Measurements from ENCODE around the gene FAIM2.
A peak's percentile ranks its signal among the peaks of the same experiment; 100 is the strongest.

FAIM2 gene

DNA sequence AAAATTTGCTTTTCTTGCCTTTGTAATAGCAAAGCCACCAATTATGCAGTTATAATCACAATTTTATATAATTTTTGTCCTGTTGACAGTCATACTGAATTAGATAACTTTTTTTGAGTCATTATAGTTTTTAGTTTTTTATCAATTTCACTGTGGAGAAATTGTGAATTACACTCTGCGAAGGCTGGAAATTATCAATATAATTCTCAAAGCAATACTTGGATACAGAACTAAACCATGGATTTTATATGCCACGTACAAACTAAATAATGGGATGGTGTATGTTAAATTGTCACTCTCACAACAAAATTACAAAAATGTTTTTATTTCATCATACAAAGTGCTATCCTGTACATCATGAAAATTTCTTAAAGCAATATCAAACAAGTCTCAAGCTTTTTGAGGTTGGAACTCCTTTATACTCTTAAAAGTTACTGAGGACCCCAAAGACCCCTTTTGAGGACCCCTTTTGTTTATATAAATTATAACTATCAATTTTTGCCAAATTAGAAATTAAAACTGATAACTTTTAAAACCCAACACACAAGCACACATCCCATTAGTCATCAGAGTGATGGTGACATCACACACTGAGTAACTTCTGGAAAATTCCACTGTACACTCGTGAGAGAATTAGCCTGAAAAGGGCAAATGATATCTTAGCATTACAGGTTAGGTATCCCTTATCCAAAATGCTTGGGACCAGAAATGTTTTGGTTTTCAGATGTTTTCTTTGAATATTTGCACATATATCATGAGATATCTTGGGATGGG, 27.0 kb upstream of the FAIM2 start:
- Histone ChIP-seq H3K36me3 (ENCODE audit: control insufficient read depth in 2 of 2, insufficient read depth in 1 of 2, low read length in 2 of 2) (no peaks in the 10 kb centered on the region), H3K9me3 (ENCODE audit: control insufficient read depth, insufficient read depth, low read depth, low read length) (no peaks in the 10 kb centered on the region), H3K27ac (ENCODE audit: extremely low read depth, low read depth, low read length) (no peak overlapping the region), H3K4me1 (ENCODE audit: control insufficient read depth, insufficient read depth, low read length) (no peaks in the 10 kb centered on the region), H3K4me3 (ENCODE audit: low read depth, low read length) (no peak overlapping the region)
- POLR2A ChIA-PET: no interaction called here
- TF ChIP-seq ZBTB7A (tag by site-specific recombination; IDR thresholded peaks at IDR 0.05; ENCODE audit: low read depth) (no peak), KLF8 (tag by site-specific recombination; IDR thresholded peaks at IDR 0.05) (no peak), ZNF175 (tag by site-specific recombination; IDR thresholded peaks at IDR 0.05) (no peak), ZNF274 (IDR thresholded peaks at IDR 0.05; ENCODE audit: low read length) (no peak), ZNF274 (tag by site-specific recombination; IDR thresholded peaks at IDR 0.05; ENCODE audit: borderline replicate concordance) (no peak), ZNF544 (tag by site-specific recombination; IDR thresholded peaks at IDR 0.05) (no peak), ZNF404 (tag by site-specific recombination; IDR thresholded peaks at IDR 0.05) (no peak), BCL11B (tag by site-specific recombination; IDR thresholded peaks at IDR 0.05; ENCODE audit: low read depth) (no peak), ZNF335 (tag by site-specific recombination; conservative IDR thresholded peaks at IDR 0.05) (peak; percentile 75)
- CTCF ChIA-PET: interaction anchor here (0.5 to 4.8 kb wide), 5 partner anchors 13 to 92 kb away, joined by 4 to 29 read pairs (median 5); no protein-coding TSS in a partner anchor

DNA sequence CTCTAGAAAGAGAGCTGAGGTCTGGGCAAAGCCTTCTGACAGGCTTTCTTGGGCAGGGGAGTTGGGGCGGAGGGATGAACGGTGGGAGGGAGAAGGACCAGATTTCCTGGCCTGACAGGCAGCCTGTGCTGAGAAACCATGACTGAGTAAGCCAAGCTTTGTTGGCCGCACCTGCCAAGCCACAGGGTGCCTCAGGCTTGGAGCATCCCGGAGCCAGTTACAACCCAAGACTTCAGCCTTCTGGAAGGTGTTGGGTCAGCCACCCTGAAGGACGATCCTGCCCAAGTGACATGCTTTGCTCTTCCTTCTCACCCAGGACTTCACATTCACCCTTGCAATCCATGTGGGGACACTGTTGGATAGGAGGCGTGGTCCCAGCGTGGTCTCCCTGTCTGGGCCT, 25.9 kb upstream of the FAIM2 start:
- ChIA-PET CTCF (interaction anchor here (1.2 to 4.8 kb wide), 4 partner anchors 14 to 62 kb away, joined by 3 to 29 read pairs (median 8); no protein-coding TSS in a partner anchor), POLR2A (no interaction called here)
- Histone ChIP-seq H3K9me3 (ENCODE audit: control insufficient read depth, insufficient read depth, low read depth, low read length) (no peaks in the 10 kb centered on the region), H3K4me3 (ENCODE audit: low read depth, low read length) (no peak overlapping the region), H3K4me1 (ENCODE audit: control insufficient read depth, insufficient read depth, low read length) (no peaks in the 10 kb centered on the region), H3K27ac (ENCODE audit: extremely low read depth, low read depth, low read length) (no peak overlapping the region), H3K36me3 (ENCODE audit: control insufficient read depth in 2 of 2, insufficient read depth in 1 of 2, low read length in 2 of 2) (no peaks in the 10 kb centered on the region)
- TF ChIP-seq ZNF544 (tag by site-specific recombination; IDR thresholded peaks at IDR 0.05): no peak
- TF ChIP-seq OSR2 (tag by site-specific recombination; IDR thresholded peaks at IDR 0.05): no peak
- TF ChIP-seq HOXD13 (CRISPR knock-in tag; IDR thresholded peaks at IDR 0.05; ENCODE audit: borderline replicate concordance): no peak
- TF ChIP-seq ZNF175 (tag by site-specific recombination; IDR thresholded peaks at IDR 0.05): no peak
- TF ChIP-seq ZNF37A (tag by site-specific recombination; IDR thresholded peaks at IDR 0.05): no peak
- TF ChIP-seq ZFHX2 (tag by site-specific recombination; conservative IDR thresholded peaks at IDR 0.05): no peak
- TF ChIP-seq, protein P1, sequence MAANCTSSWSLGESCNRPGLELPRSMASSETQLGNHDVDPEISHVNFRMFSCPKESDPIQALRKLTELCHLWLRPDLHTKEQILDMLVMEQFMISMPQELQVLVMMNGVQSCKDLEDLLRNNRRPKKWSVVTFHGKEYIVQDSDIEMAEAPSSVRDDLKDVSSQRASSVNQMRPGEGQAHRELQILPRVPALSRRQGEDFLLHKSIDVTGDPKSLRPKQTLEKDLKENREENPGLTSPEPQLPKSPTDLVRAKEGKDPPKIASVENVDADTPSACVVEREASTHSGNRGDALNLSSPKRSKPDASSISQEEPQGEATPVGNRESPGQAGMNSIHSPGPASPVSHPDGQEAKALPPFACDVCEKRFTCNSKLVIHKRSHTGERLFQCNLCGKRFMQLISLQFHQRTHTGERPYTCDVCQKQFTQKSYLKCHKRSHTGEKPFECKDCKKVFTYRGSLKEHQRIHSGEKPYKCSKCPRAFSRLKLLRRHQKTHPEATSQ (tag by site-specific recombination; IDR thresholded peaks at IDR 0.05): no peak

DNA sequence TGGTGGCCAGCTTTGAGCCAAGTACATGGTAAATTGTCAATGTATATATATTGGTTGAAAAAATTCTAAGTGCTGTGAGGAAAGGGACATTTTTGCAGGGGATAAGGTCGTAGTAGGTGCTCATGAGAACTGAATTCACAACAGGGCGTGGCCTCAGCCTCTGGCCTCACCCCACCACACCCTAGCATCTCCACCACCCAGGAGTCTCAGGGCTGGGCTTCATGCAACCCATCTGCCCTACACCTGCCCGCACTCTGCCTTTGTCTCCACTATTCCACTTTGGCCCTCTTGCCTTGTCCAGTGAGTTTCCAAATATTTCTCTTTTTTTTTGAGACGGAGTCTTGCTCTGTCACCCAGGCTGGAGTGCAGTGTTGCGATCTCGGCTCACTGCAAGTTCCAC, 24.8 kb upstream of the FAIM2 start:
- Histone ChIP-seq H3K27ac (ENCODE audit: extremely low read depth, low read depth, low read length) (no peak overlapping the region), H3K9me3 (ENCODE audit: control insufficient read depth, insufficient read depth, low read depth, low read length) (no peaks in the 10 kb centered on the region), H3K36me3 (ENCODE audit: control insufficient read depth in 2 of 2, insufficient read depth in 1 of 2, low read length in 2 of 2) (no peaks in the 10 kb centered on the region), H3K4me3 (ENCODE audit: low read depth, low read length) (no peak overlapping the region), H3K4me1 (ENCODE audit: control insufficient read depth, insufficient read depth, low read length) (no peaks in the 10 kb centered on the region)
- POLR2A ChIA-PET: no interaction called here
- CTCF ChIA-PET: interaction anchor here (0.6 to 4.8 kb wide), 5 partner anchors 18 to 565 kb away, joined by 3 to 29 read pairs (median 3); no protein-coding TSS in a partner anchor
- TF ChIP-seq ZBTB20 (tag by site-specific recombination; IDR thresholded peaks at IDR 0.05) (no peak), KLF1 (tag by site-specific recombination; IDR thresholded peaks at IDR 0.05) (peak; percentile 92)

Data from HEK293 (cell line).